ENCODE results near the gene LRTM2.

Gene LRTM2

DNA sequence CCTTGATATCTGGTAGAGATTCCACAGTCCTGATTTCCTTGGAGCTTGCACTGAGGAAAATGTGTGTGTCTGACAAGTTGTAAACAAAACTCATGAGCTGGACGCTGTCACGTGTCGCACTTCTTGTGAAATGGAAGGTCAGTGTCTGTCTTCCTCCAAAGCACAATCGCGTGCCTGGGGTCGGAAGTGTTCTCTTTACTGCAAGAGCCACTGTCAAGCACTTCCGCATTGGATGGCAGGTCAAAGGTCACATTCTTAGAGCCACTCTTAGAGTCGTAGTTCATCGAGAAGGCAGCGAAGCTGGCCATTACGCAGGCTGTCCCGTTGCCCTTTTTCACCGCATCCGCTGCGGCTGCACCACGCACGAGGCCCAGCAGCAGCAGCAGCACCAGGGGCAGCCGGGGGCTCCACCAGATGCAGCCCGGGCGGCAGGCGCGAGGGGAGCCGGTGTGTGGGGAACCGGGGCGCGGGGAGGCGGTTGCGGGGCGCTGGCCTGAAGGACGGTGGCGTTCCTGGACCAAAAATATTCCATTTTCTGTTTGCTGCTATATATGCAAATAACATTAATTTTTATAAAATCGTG is 45.0 kb downstream of the LRTM2 start:
- ATAC-seq: no peak
- TF ChIP-seq, protein P1, sequence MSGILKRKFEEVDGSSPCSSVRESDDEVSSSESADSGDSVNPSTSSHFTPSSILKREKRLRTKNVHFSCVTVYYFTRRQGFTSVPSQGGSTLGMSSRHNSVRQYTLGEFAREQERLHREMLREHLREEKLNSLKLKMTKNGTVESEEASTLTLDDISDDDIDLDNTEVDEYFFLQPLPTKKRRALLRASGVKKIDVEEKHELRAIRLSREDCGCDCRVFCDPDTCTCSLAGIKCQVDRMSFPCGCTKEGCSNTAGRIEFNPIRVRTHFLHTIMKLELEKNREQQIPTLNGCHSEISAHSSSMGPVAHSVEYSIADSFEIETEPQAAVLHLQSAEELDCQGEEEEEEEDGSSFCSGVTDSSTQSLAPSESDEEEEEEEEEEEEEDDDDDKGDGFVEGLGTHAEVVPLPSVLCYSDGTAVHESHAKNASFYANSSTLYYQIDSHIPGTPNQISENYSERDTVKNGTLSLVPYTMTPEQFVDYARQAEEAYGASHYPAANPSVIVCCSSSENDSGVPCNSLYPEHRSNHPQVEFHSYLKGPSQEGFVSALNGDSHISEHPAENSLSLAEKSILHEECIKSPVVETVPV (CRISPR knock-in tag; IDR thresholded peaks at IDR 0.05): no peak
- TF ChIP-seq TOX (CRISPR knock-in tag; IDR thresholded peaks at IDR 0.05; ENCODE audit: borderline replicate concordance): no peak
- no peak for TF ChIP-seq SNAI2 (CRISPR knock-in tag; IDR thresholded peaks at IDR 0.05)
- no peak for TF ChIP-seq ZC3H10 (CRISPR knock-in tag; IDR thresholded peaks at IDR 0.05)
- TF ChIP-seq ZNF8 (CRISPR knock-in tag; IDR thresholded peaks at IDR 0.05): no peak
- TF ChIP-seq, protein P2, sequence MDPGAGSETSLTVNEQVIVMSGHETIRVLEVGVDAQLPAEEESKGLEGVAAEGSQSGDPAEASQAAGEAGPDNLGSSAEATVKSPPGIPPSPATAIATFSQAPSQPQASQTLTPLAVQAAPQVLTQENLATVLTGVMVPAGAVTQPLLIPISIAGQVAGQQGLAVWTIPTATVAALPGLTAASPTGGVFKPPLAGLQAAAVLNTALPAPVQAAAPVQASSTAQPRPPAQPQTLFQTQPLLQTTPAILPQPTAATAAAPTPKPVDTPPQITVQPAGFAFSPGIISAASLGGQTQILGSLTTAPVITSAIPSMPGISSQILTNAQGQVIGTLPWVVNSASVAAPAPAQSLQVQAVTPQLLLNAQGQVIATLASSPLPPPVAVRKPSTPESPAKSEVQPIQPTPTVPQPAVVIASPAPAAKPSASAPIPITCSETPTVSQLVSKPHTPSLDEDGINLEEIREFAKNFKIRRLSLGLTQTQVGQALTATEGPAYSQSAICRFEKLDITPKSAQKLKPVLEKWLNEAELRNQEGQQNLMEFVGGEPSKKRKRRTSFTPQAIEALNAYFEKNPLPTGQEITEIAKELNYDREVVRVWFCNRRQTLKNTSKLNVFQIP (CRISPR knock-in tag; IDR thresholded peaks at IDR 0.05; ENCODE audit: borderline replicate concordance, low read depth): no peak
- TF ChIP-seq ISL1 (CRISPR knock-in tag; IDR thresholded peaks at IDR 0.05): no peak
- TF ChIP-seq ZFP30 (CRISPR knock-in tag; IDR thresholded peaks at IDR 0.05): no peak
- no peak for TF ChIP-seq RARB (CRISPR knock-in tag; IDR thresholded peaks at IDR 0.05)
- TF ChIP-seq ZNF70 (CRISPR knock-in tag; IDR thresholded peaks at IDR 0.05): no peak
- TF ChIP-seq, protein P3, sequence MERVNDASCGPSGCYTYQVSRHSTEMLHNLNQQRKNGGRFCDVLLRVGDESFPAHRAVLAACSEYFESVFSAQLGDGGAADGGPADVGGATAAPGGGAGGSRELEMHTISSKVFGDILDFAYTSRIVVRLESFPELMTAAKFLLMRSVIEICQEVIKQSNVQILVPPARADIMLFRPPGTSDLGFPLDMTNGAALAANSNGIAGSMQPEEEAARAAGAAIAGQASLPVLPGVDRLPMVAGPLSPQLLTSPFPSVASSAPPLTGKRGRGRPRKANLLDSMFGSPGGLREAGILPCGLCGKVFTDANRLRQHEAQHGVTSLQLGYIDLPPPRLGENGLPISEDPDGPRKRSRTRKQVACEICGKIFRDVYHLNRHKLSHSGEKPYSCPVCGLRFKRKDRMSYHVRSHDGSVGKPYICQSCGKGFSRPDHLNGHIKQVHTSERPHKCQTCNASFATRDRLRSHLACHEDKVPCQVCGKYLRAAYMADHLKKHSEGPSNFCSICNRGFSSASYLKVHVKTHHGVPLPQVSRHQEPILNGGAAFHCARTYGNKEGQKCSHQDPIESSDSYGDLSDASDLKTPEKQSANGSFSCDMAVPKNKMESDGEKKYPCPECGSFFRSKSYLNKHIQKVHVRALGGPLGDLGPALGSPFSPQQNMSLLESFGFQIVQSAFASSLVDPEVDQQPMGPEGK (CRISPR knock-in tag; IDR thresholded peaks at IDR 0.05; ENCODE audit: borderline replicate concordance): no peak
- TF ChIP-seq ESRRG (CRISPR knock-in tag; IDR thresholded peaks at IDR 0.05): no peak
- TF ChIP-seq, protein P4, sequence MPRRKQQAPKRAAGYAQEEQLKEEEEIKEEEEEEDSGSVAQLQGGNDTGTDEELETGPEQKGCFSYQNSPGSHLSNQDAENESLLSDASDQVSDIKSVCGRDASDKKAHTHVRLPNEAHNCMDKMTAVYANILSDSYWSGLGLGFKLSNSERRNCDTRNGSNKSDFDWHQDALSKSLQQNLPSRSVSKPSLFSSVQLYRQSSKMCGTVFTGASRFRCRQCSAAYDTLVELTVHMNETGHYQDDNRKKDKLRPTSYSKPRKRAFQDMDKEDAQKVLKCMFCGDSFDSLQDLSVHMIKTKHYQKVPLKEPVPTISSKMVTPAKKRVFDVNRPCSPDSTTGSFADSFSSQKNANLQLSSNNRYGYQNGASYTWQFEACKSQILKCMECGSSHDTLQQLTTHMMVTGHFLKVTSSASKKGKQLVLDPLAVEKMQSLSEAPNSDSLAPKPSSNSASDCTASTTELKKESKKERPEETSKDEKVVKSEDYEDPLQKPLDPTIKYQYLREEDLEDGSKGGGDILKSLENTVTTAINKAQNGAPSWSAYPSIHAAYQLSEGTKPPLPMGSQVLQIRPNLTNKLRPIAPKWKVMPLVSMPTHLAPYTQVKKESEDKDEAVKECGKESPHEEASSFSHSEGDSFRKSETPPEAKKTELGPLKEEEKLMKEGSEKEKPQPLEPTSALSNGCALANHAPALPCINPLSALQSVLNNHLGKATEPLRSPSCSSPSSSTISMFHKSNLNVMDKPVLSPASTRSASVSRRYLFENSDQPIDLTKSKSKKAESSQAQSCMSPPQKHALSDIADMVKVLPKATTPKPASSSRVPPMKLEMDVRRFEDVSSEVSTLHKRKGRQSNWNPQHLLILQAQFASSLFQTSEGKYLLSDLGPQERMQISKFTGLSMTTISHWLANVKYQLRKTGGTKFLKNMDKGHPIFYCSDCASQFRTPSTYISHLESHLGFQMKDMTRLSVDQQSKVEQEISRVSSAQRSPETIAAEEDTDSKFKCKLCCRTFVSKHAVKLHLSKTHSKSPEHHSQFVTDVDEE (CRISPR knock-in tag; IDR thresholded peaks at IDR 0.05): no peak
- no peak for TF ChIP-seq ARNTL (CRISPR knock-in tag; IDR thresholded peaks at IDR 0.05; ENCODE audit: borderline replicate concordance, low read depth)
- no peak for TF ChIP-seq PPARA (CRISPR knock-in tag; IDR thresholded peaks at IDR 0.05; ENCODE audit: borderline replicate concordance)
- TF ChIP-seq CSDC2 (CRISPR knock-in tag; IDR thresholded peaks at IDR 0.05): no peak
- TF ChIP-seq OSR1 (CRISPR knock-in tag; IDR thresholded peaks at IDR 0.05): no peak
- TF ChIP-seq TCF4 (CRISPR knock-in tag; IDR thresholded peaks at IDR 0.05; ENCODE audit: borderline replicate concordance): no peak
- TF ChIP-seq, protein P5, sequence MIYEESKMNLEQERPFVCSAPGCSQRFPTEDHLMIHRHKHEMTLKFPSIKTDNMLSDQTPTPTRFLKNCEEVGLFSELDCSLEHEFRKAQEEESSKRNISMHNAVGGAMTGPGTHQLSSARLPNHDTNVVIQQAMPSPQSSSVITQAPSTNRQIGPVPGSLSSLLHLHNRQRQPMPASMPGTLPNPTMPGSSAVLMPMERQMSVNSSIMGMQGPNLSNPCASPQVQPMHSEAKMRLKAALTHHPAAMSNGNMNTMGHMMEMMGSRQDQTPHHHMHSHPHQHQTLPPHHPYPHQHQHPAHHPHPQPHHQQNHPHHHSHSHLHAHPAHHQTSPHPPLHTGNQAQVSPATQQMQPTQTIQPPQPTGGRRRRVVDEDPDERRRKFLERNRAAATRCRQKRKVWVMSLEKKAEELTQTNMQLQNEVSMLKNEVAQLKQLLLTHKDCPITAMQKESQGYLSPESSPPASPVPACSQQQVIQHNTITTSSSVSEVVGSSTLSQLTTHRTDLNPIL (CRISPR knock-in tag; IDR thresholded peaks at IDR 0.05; ENCODE audit: low read depth): no peak

DNA sequence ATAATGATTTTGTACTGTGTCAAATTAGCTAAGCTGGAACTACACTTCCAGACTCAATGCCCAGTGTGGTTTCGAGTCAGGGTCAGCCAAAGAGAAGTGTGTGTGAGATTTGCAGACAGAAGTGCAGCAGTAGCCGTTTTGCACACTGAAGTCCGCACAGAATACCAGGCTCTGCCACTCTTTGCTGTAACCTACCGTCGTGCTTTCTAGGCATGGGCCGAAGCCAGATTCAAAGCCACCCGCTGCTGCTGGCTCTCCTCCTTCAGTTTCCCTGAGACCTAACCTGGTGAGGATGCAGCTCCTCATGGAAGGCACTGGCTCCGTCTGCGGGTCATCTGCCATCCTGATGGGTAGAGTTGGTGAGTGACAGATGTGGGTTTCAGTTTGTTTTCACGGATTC is 48.8 kb downstream of the LRTM2 start:
- TF ChIP-seq ARNTL (CRISPR knock-in tag; IDR thresholded peaks at IDR 0.05; ENCODE audit: borderline replicate concordance, low read depth): no peak
- TF ChIP-seq ZNF565 (CRISPR knock-in tag; conservative IDR thresholded peaks at IDR 0.05; ENCODE audit: low read depth): no peak
- TF ChIP-seq RARB (CRISPR knock-in tag; IDR thresholded peaks at IDR 0.05): no peak
- no peak for TF ChIP-seq ZNF70 (CRISPR knock-in tag; IDR thresholded peaks at IDR 0.05)
- TF ChIP-seq SNAI2 (CRISPR knock-in tag; IDR thresholded peaks at IDR 0.05): no peak
- no peak for TF ChIP-seq ISL1 (CRISPR knock-in tag; IDR thresholded peaks at IDR 0.05)
- TF ChIP-seq, protein P3 (CRISPR knock-in tag; IDR thresholded peaks at IDR 0.05; ENCODE audit: borderline replicate concordance): no peak
- no peak for ATAC-seq

Data from SK-N-SH treated with all-trans-retinoic acid at 6 μM for 48 hours (cell line).